ENCODE results near the gene TENM3. TPM values are rescaled to one million over a fixed set of nuclear protein-coding genes. Genes with fewer than 3 reads are reported as not detected.

TENM3 gene
- total RNA-seq, 1 donor from 2014 or later = not detected

GRCh38 chr4:182225257-182225852 lies 17.8 kb upstream of the TENM3 start:
- intact Hi-C loops (cut with micrococcal nuclease) = no loop called here
- Mint-ChIP-seq H3K4me1 (no peaks in the 10 kb centered on the region), H3K27me3 (no peaks in the 10 kb centered on the region), H3K27ac (no peak overlapping the region), H3K4me3 (no peak overlapping the region), H3K9me3 (no peaks in the 10 kb centered on the region), H3K36me3 (ENCODE audit: low read depth) (no peaks in the 10 kb centered on the region)
- no peak for TF ChIP-seq CTCF (IDR thresholded peaks at IDR 0.05)
- POLR2A ChIA-PET = no interaction called here
- DNase-seq (no peak), ATAC-seq (ENCODE audit: low read depth) (no peak)
- CTCF ChIA-PET = no interaction called here

- no peak overlapping the region for H3K27ac Mint-ChIP-seq
- intact Hi-C loops (cut with micrococcal nuclease) = no loop called here
- no peaks in the 10 kb centered on the region for H3K27me3 Mint-ChIP-seq
- no peaks in the 10 kb centered on the region for H3K4me1 Mint-ChIP-seq
- DNase-seq (no peak), ATAC-seq (ENCODE audit: low read depth) (no peak)
- no peak overlapping the region for H3K4me3 Mint-ChIP-seq
- no peak for TF ChIP-seq CTCF (IDR thresholded peaks at IDR 0.05)
- no peaks in the 10 kb centered on the region for H3K36me3 Mint-ChIP-seq (ENCODE audit: low read depth)
- ChIA-PET POLR2A (no interaction called here), CTCF (no interaction called here)
- H3K9me3 Mint-ChIP-seq = no peaks in the 10 kb centered on the region
These were observed 15.6 kb upstream of the TENM3 start for GRCh38 chr4:182227611-182228010.

- H3K4me1 Mint-ChIP-seq = no peaks in the 10 kb centered on the region
- no peak overlapping the region for H3K27ac Mint-ChIP-seq
- ChIA-PET POLR2A (no interaction called here), CTCF (no interaction called here)
- ATAC-seq (ENCODE audit: low read depth) = no peak
- H3K36me3 Mint-ChIP-seq (ENCODE audit: low read depth) = no peaks in the 10 kb centered on the region
- no peak for TF ChIP-seq CTCF (IDR thresholded peaks at IDR 0.05)
- H3K4me3 Mint-ChIP-seq = no peak overlapping the region
- no peak for DNase-seq
- no peaks in the 10 kb centered on the region for H3K27me3 Mint-ChIP-seq
- intact Hi-C loops (cut with micrococcal nuclease) = no loop called here
- H3K9me3 Mint-ChIP-seq = no peaks in the 10 kb centered on the region
These were observed 14.1 kb upstream of the TENM3 start for GRCh38 chr4:182228991-182229577.

GRCh38 chr4:182230256-182230655 lies 12.9 kb upstream of the TENM3 start:
- H3K9me3 Mint-ChIP-seq = no peaks in the 10 kb centered on the region
- DNase-seq (no peak), ATAC-seq (ENCODE audit: low read depth) (no peak)
- no peak overlapping the region for H3K4me3 Mint-ChIP-seq
- H3K27ac Mint-ChIP-seq = no peak overlapping the region
- H3K27me3 Mint-ChIP-seq = no peaks in the 10 kb centered on the region
- TF ChIP-seq CTCF (IDR thresholded peaks at IDR 0.05) = no peak
- H3K36me3 Mint-ChIP-seq (ENCODE audit: low read depth) = no peaks in the 10 kb centered on the region
- ChIA-PET POLR2A (no interaction called here), CTCF (no interaction called here)
- intact Hi-C loops (cut with micrococcal nuclease) = no loop called here
- no peaks in the 10 kb centered on the region for H3K4me1 Mint-ChIP-seq

- ATAC-seq (ENCODE audit: low read depth) (no peak), DNase-seq (no peak)
- Mint-ChIP-seq H3K27ac (no peak overlapping the region), H3K4me1 (no peaks in the 10 kb centered on the region), H3K36me3 (ENCODE audit: low read depth) (no peaks in the 10 kb centered on the region), H3K9me3 (no peaks in the 10 kb centered on the region), H3K27me3 (no peaks in the 10 kb centered on the region), H3K4me3 (no peak overlapping the region)
- intact Hi-C loops (cut with micrococcal nuclease) = no loop called here
- no peak for TF ChIP-seq CTCF (IDR thresholded peaks at IDR 0.05)
- ChIA-PET POLR2A (no interaction called here), CTCF (no interaction called here)
These were observed 12.1 kb upstream of the TENM3 start for GRCh38 chr4:182231080-182231479.
